ENCODE results near the gene LHX3. TPM values are rescaled to one million over a fixed set of nuclear protein-coding genes. Genes with fewer than 3 reads are reported as not detected.
A peak's percentile ranks its signal among the peaks of the same experiment; 100 is the strongest.

Gene LHX3
- total RNA-seq, 6 experiments from 2014 or later, result not detected

- Histone ChIP-seq H3K36me3 (no peaks in the 10 kb centered on the region), H3K9me3 (no peaks in the 10 kb centered on the region), H3K4me3 (no peak overlapping the region), H3K4me1 (no peaks in the 10 kb centered on the region), H3K27me3 (peaks cover 0 to 18% of the 10 kb centered on the region in 2 donors), H3K27ac (no peak overlapping the region)
- TF ChIP-seq POLR2A (IDR thresholded peaks at IDR 0.05) (no peak), CTCF (IDR thresholded peaks at IDR 0.05) (no peak)
- ATAC-seq (no peak), DNase-seq (no peak)
- 49% methylated on average over 12 of the region's 25 CpGs for WGBS (ENCODE audit: insufficient coverage, low coverage, low lambda C conversion rate, missing lambda C conversion rate)
- intact Hi-C loops (cut with DNase I), result no loop called here
These were observed 17.0 kb downstream of the LHX3 start for GRCh38 chr9:136187683-136188586.

- DNase-seq, result no peak
- no peaks in the 10 kb centered on the region for H3K9me3 ChIP-seq
- ATAC-seq, result no peak
- WGBS (ENCODE audit: insufficient coverage, low coverage, low lambda C conversion rate, missing lambda C conversion rate), result 91% methylated on average over 9 of the region's 18 CpGs
- TF ChIP-seq POLR2A (IDR thresholded peaks at IDR 0.05), result no peak
- TF ChIP-seq CTCF (IDR thresholded peaks at IDR 0.05), result no peak
- no peak overlapping the region for H3K4me3 ChIP-seq
- H3K36me3 ChIP-seq, result no peaks in the 10 kb centered on the region
- peaks cover 0 to 11% of the 10 kb centered on the region in 2 donors for H3K27me3 ChIP-seq
- no peaks in the 10 kb centered on the region for H3K4me1 ChIP-seq
- H3K27ac ChIP-seq, result no peak overlapping the region
- intact Hi-C loops (cut with DNase I), result no loop called here
These were observed 17.7 kb downstream of the LHX3 start for GRCh38 chr9:136187197-136187596.

- H3K36me3 ChIP-seq, result no peaks in the 10 kb centered on the region
- no peak overlapping the region for H3K4me3 ChIP-seq
- no peaks in the 10 kb centered on the region for H3K9me3 ChIP-seq
- WGBS (ENCODE audit: insufficient coverage, low coverage, low lambda C conversion rate, missing lambda C conversion rate), result 57% methylated on average over 12 of the region's 14 CpGs
- intact Hi-C loops (cut with DNase I), result no loop called here
- DNase-seq (no peak), ATAC-seq (no peak)
- no peak overlapping the region for H3K27ac ChIP-seq
- TF ChIP-seq POLR2A (IDR thresholded peaks at IDR 0.05) (no peak), CTCF (IDR thresholded peaks at IDR 0.05) (no peak)
- H3K4me1 ChIP-seq, result no peaks in the 10 kb centered on the region
- peaks cover 0 to 3% of the 10 kb centered on the region in 2 donors for H3K27me3 ChIP-seq
These were observed 18.5 kb downstream of the LHX3 start for GRCh38 chr9:136186386-136186785.

- no peak for DNase-seq
- Histone ChIP-seq H3K4me1 (no peaks in the 10 kb centered on the region), H3K27ac (no peak overlapping the region), H3K9me3 (no peaks in the 10 kb centered on the region), H3K4me3 (no peak overlapping the region), H3K36me3 (no peaks in the 10 kb centered on the region), H3K27me3 (no peaks in the 10 kb centered on the region)
- ATAC-seq, result peak in 1 of 4 donors; percentile 13
- TF ChIP-seq POLR2A (IDR thresholded peaks at IDR 0.05), result no peak
- intact Hi-C loops (cut with DNase I), result no loop called here
- 44% methylated on average over 3 of the region's 32 CpGs for WGBS (ENCODE audit: insufficient coverage, low coverage, low lambda C conversion rate, missing lambda C conversion rate)
These were observed 19.1 kb downstream of the LHX3 start for GRCh38 chr9:136185596-136186366.

GRCh38 chr9:136185066-136185465, 19.9 kb downstream of the LHX3 start:
- Histone ChIP-seq H3K4me1 (no peaks in the 10 kb centered on the region), H3K27ac (no peak overlapping the region), H3K36me3 (no peaks in the 10 kb centered on the region), H3K27me3 (no peaks in the 10 kb centered on the region), H3K9me3 (no peaks in the 10 kb centered on the region), H3K4me3 (no peak overlapping the region)
- intact Hi-C loops (cut with DNase I), result no loop called here
- no peak for ATAC-seq
- 50% methylated on average over 2 of the region's 19 CpGs for WGBS (ENCODE audit: insufficient coverage, low coverage, low lambda C conversion rate, missing lambda C conversion rate)
- DNase-seq, result no peak
- TF ChIP-seq CTCF (IDR thresholded peaks at IDR 0.05) (no peak), POLR2A (IDR thresholded peaks at IDR 0.05) (no peak)
